IMR-90 (cell line): ENCODE results near the gene AGXT2. TPM values are rescaled to one million over a fixed set of nuclear protein-coding genes. Genes with fewer than 3 reads are reported as not detected.

Experiments
- ATAC-seq: fragments of 200-7000 bp; cut with Tn5 transposase; 2 replicates; pipeline ENCODE4 v1.9.1; 2020; ENCODE audit warnings: low read depth, mild to moderate bottlenecking, moderate library complexity
- BruUV-seq: library from RNA; stranded (reverse); fragments of 400-500 nt; replicated peaks from 2 replicates; lab custom pipeline; 2021; lab: Mats Ljungman, UMichigan
- CTCF ChIA-PET: fragments of 300-600 bp; formaldehyde crosslinking; extraction: SDS; loops from one replicate; lab custom pipeline; 2021; ENCODE audit warnings: antibody characterized with exemption; lab: Yijun Ruan, JAX
- POLR2A ChIA-PET: fragments of 300-600 bp; sonication (Branson Sonifier 250); formaldehyde crosslinking; loops from one replicate; lab custom pipeline; 2022; ENCODE audit warnings: antibody characterized with exemption; ENCODE audit not compliant: unreplicated experiment; lab: Charles Lee
- DNase-seq: peaks from one replicate; pipeline ENCODE4 v3.0.0; 2013
- H2AFZ ChIP-seq: replicated peaks from 2 replicates; pipeline ENCODE3; 2013; ENCODE audit warnings: low read length, mild to moderate bottlenecking; ENCODE audit not compliant: poor library complexity
- H2AK5ac ChIP-seq: 2 replicates; pipeline ENCODE4 v1.6.1; 2013; ENCODE audit warnings: low read depth, low read length, inconsistent platforms
- H2AK9ac ChIP-seq: replicated peaks from 2 replicates; pipeline ENCODE3; 2013; ENCODE audit warnings: mild to moderate bottlenecking, low read depth, low read length, moderate library complexity; ENCODE audit not compliant: poor library complexity
- H2BK120ac ChIP-seq: 2 replicates; pipeline ENCODE4 v1.6.1; 2013; ENCODE audit warnings: low read depth, low read length, inconsistent platforms
- H2BK15ac ChIP-seq: 3 replicates; pipeline ENCODE4 v1.6.1; 2013; ENCODE audit warnings: low read depth, low read length, inconsistent platforms
- H2BK20ac ChIP-seq: 2 replicates; pipeline ENCODE4 v1.6.1; 2013; ENCODE audit warnings: low read depth, mild to moderate bottlenecking, inconsistent platforms, low read length, moderate library complexity
- H2BK5ac ChIP-seq: 2 replicates; pipeline ENCODE4 v1.6.1; 2013; ENCODE audit warnings: mild to moderate bottlenecking, low read depth, low read length, inconsistent platforms; ENCODE audit not compliant: poor library complexity, severe bottlenecking
- H3K14ac ChIP-seq: replicated peaks from 2 replicates; pipeline ENCODE4 v1.6.1; 2013; ENCODE audit warnings: low read depth, low read length, inconsistent platforms
- H3K18ac ChIP-seq: 2 replicates; pipeline ENCODE4 v1.6.1; 2013; ENCODE audit warnings: low read depth, low read length, control low read depth
- H3K23ac ChIP-seq: 2 replicates; pipeline ENCODE4 v1.6.1; 2013; ENCODE audit warnings: low read depth, low read length, inconsistent platforms
- H3K27ac ChIP-seq: 2 replicates; pipeline ENCODE4 v1.5.1; 2013; ENCODE audit warnings: mild to moderate bottlenecking, control low read depth, low read length; ENCODE audit not compliant: insufficient read depth
- H3K27me3 ChIP-seq: 2 replicates; pipeline ENCODE4 v1.6.1; 2013; ENCODE audit warnings: low read length; ENCODE audit not compliant: control insufficient read depth, insufficient read depth
- H3K36me3 ChIP-seq: 2 replicates; pipeline ENCODE4 v1.6.1; 2013; ENCODE audit warnings: low read length, mixed read lengths; ENCODE audit not compliant: control insufficient read depth, insufficient read depth
- H3K4ac ChIP-seq: 2 replicates; pipeline ENCODE4 v1.6.1; 2013; ENCODE audit warnings: low read depth, low read length, inconsistent platforms
- H3K4me1 ChIP-seq: 2 replicates; pipeline ENCODE4 v1.6.1; 2013; ENCODE audit warnings: low read length, mixed read lengths; ENCODE audit not compliant: control insufficient read depth, insufficient read depth
- H3K4me2 ChIP-seq: 2 replicates; pipeline ENCODE4 v1.6.1; 2013; ENCODE audit warnings: low read depth, mild to moderate bottlenecking, control low read depth, low read length, moderate library complexity
- H3K4me3 ChIP-seq: 2 replicates; pipeline ENCODE4 v1.5.1; 2013; ENCODE audit warnings: low read depth, mild to moderate bottlenecking, control low read depth, low read length, moderate library complexity; ENCODE audit not compliant: insufficient read depth
- H3K56ac ChIP-seq: 2 replicates; pipeline ENCODE4 v1.6.1; 2013; ENCODE audit warnings: low read length, inconsistent platforms; ENCODE audit not compliant: insufficient read depth; ENCODE audit errors: extremely low read depth
- H3K79me1 ChIP-seq, 2 experiments: 2 replicates each; pipeline ENCODE4 v1.6.1; 2013; ENCODE audit warnings: low read length in 2 of 2, inconsistent platforms in 1 of 2, low read depth in 1 of 2
- H3K9ac ChIP-seq: 2 replicates; pipeline ENCODE4 v1.6.1; 2013; ENCODE audit warnings: low read depth, low read length, control low read depth
- H3K9me1 ChIP-seq: 2 replicates; pipeline ENCODE4 v1.6.1; 2013; ENCODE audit warnings: low read length, inconsistent platforms; ENCODE audit not compliant: insufficient read depth
- H3K9me3 ChIP-seq: 2 replicates; pipeline ENCODE4 v1.6.1; 2013; ENCODE audit warnings: low read length; ENCODE audit not compliant: control insufficient read depth, insufficient read depth
- H4K20me1 ChIP-seq: 2 replicates; pipeline ENCODE4 v1.6.1; 2013; ENCODE audit warnings: low read length, inconsistent platforms; ENCODE audit not compliant: insufficient read depth
- H4K5ac ChIP-seq: 2 replicates; pipeline ENCODE4 v1.6.1; 2013; ENCODE audit warnings: mild to moderate bottlenecking, low read depth, low read length, control low read depth
- H4K8ac ChIP-seq, 2 experiments: 2 replicates each; pipeline ENCODE4 v1.6.1; 2013; ENCODE audit warnings: low read depth in 2 of 2, low read length in 2 of 2, control low read depth in 1 of 2, inconsistent platforms in 1 of 2
- H4K91ac ChIP-seq: 2 replicates; pipeline ENCODE4 v1.6.1; 2013; ENCODE audit warnings: low read depth, low read length, inconsistent platforms; ENCODE audit not compliant: insufficient read depth
- MXI1 ChIP-seq: IDR thresholded peaks from 2 replicates; pipeline ENCODE4 v1.6.1; 2012; ENCODE audit warnings: low read depth, mild to moderate bottlenecking, low read length, moderate library complexity, borderline replicate concordance
- NFE2L2 ChIP-seq: fragments of 150-350 bp; IDR thresholded peaks from 2 replicates; pipeline ENCODE4 v1.6.1; 2016; ENCODE audit warnings: low read depth, mild to moderate bottlenecking, low read length
- RAD21 ChIP-seq: IDR thresholded peaks from 2 replicates; pipeline ENCODE4 v1.6.1; 2012; ENCODE audit warnings: low read length, improper control_type of control experiment
- RCOR1 ChIP-seq: IDR thresholded peaks from 2 replicates; pipeline ENCODE4 v1.6.1; 2012; ENCODE audit warnings: mild to moderate bottlenecking, low read length, improper control_type of control experiment; ENCODE audit not compliant: insufficient replicate concordance
- WGBS, 2 experiments: methylation state at CpG; one replicate each; pipeline versions ENCODE4 v1.1.5 to v1.1.7; 2013; ENCODE audit warnings: missing lambda C conversion rate in 2 of 2; ENCODE audit not compliant: insufficient read length in 1 of 2; ENCODE audit errors: extremely low coverage in 2 of 2; 5-methylcytosine and 5-hydroxymethylcytosine counted together
- dilution Hi-C: fragments of 300-500 bp; cut with HindIII; formaldehyde crosslinking; loops from one replicate; pipeline ENCODE4 v1.14.3; 2018; ENCODE audit warnings: low sequenced_read_pairs; ENCODE audit not compliant: unreplicated experiment
- in situ Hi-C: fragments of 300-500 bp; cut with MboI; formaldehyde crosslinking; loops from 3 replicates; pipeline ENCODE4 v1.14.3; 2019; ENCODE audit warnings: low sequenced_read_pairs, inconsistent platforms, mixed read lengths
- intact Hi-C: fragments of 100-400 bp; cut with micrococcal nuclease; formaldehyde crosslinking; loops from 2 replicates; pipeline ENCODE4 v1.10.0; 2022
- polyA plus RNA-seq, 3 experiments: library from polyadenylated mRNA; depleted of rRNA; stranded (reverse); fragments of >200 nt; gene quantifications; 2 replicates each; pipeline ENCODE4 v1.2.3, GENCODE V29; 2012; ENCODE audit warnings: low replicate concordance in 1 of 3
- total RNA-seq: library from RNA; depleted of rRNA; stranded (reverse); fragments of >200 nt; gene quantifications from 2 replicates; pipeline ENCODE4 v1.2.3, GENCODE V29; 2012

The AGXT2 gene
- total and polyA plus RNA-seq, 2 of the 4 experiments (the other 2 are of a cell fraction): not detected

DNA sequence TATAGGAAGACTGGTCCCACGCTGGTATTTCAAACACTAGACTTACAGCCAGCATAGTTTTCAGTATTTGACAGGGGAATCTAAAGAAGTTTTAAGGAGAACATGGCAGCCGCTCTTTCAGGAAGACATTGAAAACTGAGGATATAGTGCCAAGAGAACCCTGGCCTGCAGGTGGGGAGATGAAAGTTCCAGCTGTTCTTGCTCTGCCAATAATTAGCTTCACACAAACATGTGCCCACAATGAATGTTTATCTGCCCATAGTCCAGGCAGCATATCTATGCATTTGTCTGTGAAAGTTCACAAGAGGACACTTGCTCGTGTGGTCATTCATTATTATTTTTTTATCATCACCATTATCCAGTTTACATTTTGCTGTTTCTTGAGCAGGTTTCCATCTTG is 47.6 kb upstream of the AGXT2 start:
- no peak overlapping the region for H2BK5ac ChIP-seq
- dilution Hi-C loops: no loop called here
- no peak overlapping the region for H3K9ac ChIP-seq
- ChIA-PET POLR2A (no interaction called here), CTCF (no interaction called here)
- no peak overlapping the region for H3K4me2 ChIP-seq
- H3K4me1 ChIP-seq: no peaks in the 10 kb centered on the region
- no peak overlapping the region for H4K91ac ChIP-seq
- BruUV-seq: no TSS peak
- H3K9me3 ChIP-seq: no peaks in the 10 kb centered on the region
- no peaks in the 10 kb centered on the region for H4K20me1 ChIP-seq
- H2BK120ac ChIP-seq: no peak overlapping the region
- H2AK5ac ChIP-seq: no peak overlapping the region
- DNase-seq (no peak), ATAC-seq (no peak)
- no peak overlapping the region for H3K4ac ChIP-seq
- no peak overlapping the region for H4K8ac ChIP-seq
- H3K36me3 ChIP-seq: no peaks in the 10 kb centered on the region
- no peak overlapping the region for H2AFZ ChIP-seq
- in situ Hi-C loops: loop anchor here (25.0 kb wide), 1 partner anchor 517 kb away; the partner anchor contains the start of gene SPEF2
- peaks cover 7% of the 10 kb centered on the region for H3K27me3 ChIP-seq
- no peak overlapping the region for H3K4me3 ChIP-seq
- no peak overlapping the region for H3K14ac ChIP-seq
- intact Hi-C loops: no loop called here
- H3K9me1 ChIP-seq: no peaks in the 10 kb centered on the region; the same call in 1 of the 2 replicates
- TF ChIP-seq MXI1 (no peak), RCOR1 (no peak), RAD21 (no peak), NFE2L2 (no peak)
- no CpG with 5 or more reads among the region's 3 CpGs for WGBS, 2 experiments
- no peak overlapping the region for H3K23ac ChIP-seq
- no peak overlapping the region for H3K27ac ChIP-seq
- no peak overlapping the region for H2BK15ac ChIP-seq
- H2BK20ac ChIP-seq: no peak overlapping the region
- H3K79me1 ChIP-seq: no peaks in the 10 kb centered on the region
- H3K56ac ChIP-seq: no peak overlapping the region
- no peak overlapping the region for H2AK9ac ChIP-seq
- no peak overlapping the region for H3K18ac ChIP-seq
- H4K5ac ChIP-seq: no peak overlapping the region
